HepG2 (cell line): ENCODE results near the gene MACROD2. TPM values are rescaled to one million over a fixed set of nuclear protein-coding genes. Genes with fewer than 3 reads are reported as not detected.

Source experiments
- HNRNPUL1 ChIP-seq: fragments of 200-400 bp; formaldehyde crosslinking; IDR thresholded peaks from 2 replicates; pipeline ENCODE4 v1.6.1; 2017; ENCODE audit warnings: low read depth, mild to moderate bottlenecking, low read length, moderate library complexity
- IRF9 ChIP-seq: sonication (generic); formaldehyde crosslinking; IDR thresholded peaks from 2 replicates; pipeline ENCODE4 v1.8.0; 2022; ENCODE audit warnings: missing genetic modification reagents, mild to moderate bottlenecking, borderline replicate concordance
- MIXL1 ChIP-seq: IDR thresholded peaks from 2 replicates; pipeline ENCODE4 v1.6.1; 2016
- PCBP1 ChIP-seq: fragments of 200-400 bp; formaldehyde crosslinking; IDR thresholded peaks from 2 replicates; pipeline ENCODE4 v1.6.1; 2017; ENCODE audit warnings: mild to moderate bottlenecking, low read depth, low read length, borderline replicate concordance
- PRMT3 ChIP-seq: sonication (generic); formaldehyde crosslinking; IDR thresholded peaks from 2 replicates; pipeline ENCODE4 v1.8.1; 2022; ENCODE audit warnings: low read depth, mild to moderate bottlenecking, moderate library complexity, missing genetic modification reagents, borderline replicate concordance
- SOX13 ChIP-seq, 3 experiments: fragments of 450-650 bp in 1 of 3; sonication (generic) in 1 of 3; formaldehyde crosslinking in 1 of 3; IDR thresholded peaks in 2 of 3; conservative IDR thresholded peaks in 1 of 3; 2 replicates each; pipeline versions ENCODE4 v1.5.0 to v1.6.1; 2016 to 2020; ENCODE audit warnings: antibody characterized with exemption in 1 of 3, mild to moderate bottlenecking in 1 of 3, missing compliant biosample characterization in 1 of 3, missing genetic modification reagents in 1 of 3, moderate library complexity in 1 of 3
- ZBTB38 ChIP-seq: sonication (generic); formaldehyde crosslinking; IDR thresholded peaks from 2 replicates; pipeline ENCODE4 v1.5.1; 2020; ENCODE audit warnings: mild to moderate bottlenecking, missing genetic modification reagents
- ZNF646 ChIP-seq: sonication (generic); formaldehyde crosslinking; IDR thresholded peaks from 2 replicates; pipeline ENCODE4 v1.9.0; 2021; ENCODE audit warnings: mild to moderate bottlenecking, missing genetic modification reagents
- polyA plus RNA-seq, 8 experiments: library from polyadenylated mRNA; depleted of rRNA in 3 of 8; stranded (reverse) in 7 of 8; unstranded in 1 of 8; fragments of >200 nt; fragmentation: Illumina TruSeq in 4 of 8; extraction: Trizol in 4 of 8; gene quantifications; 2 replicates each; pipeline versions ENCODE4 v1.2.1 to v1.2.3, GENCODE V29; 2011 to 2016; ENCODE audit warnings: low read depth in 4 of 8, missing spikeins in 1 of 8, mixed read lengths in 1 of 8; ENCODE audit not compliant: insufficient read depth in 1 of 8
- total RNA-seq, 5 experiments: library from RNA; depleted of rRNA; stranded (reverse); fragments of >200 nt; fragmentation: Illumina TruSeq; extraction: Trizol; gene quantifications; 2 replicates each; pipeline ENCODE4 v1.2.3, GENCODE V29; 2016; ENCODE audit warnings: low read depth in 1 of 5
- TF ChIP-seq, protein P1 (sequence below): fragments of 450-650 bp; IDR thresholded peaks from 2 replicates; pipeline ENCODE4 v1.6.1; 2017; ENCODE audit warnings: mild to moderate bottlenecking
- TF ChIP-seq, protein P2 (sequence below): IDR thresholded peaks from 2 replicates; pipeline ENCODE4 v1.6.1; 2016; ENCODE audit warnings: low read depth
- TF ChIP-seq, protein P3 (sequence below): sonication (generic); formaldehyde crosslinking; IDR thresholded peaks from 2 replicates; pipeline ENCODE4 v1.4.0; 2020; ENCODE audit warnings: missing genetic modification reagents
- TF ChIP-seq, protein P4 (sequence below): IDR thresholded peaks from 2 replicates; pipeline ENCODE4 v1.6.1; 2016

The MACROD2 gene
- total and polyA plus RNA-seq, 2 of the 13 experiments (the other 11 are each of a cell fraction or from before 2014, with no cell fraction given) = 0.13 to 0.51 TPM

GRCh38 chr20:14879020-14879697, 883.8 kb downstream of the MACROD2 start (continued):
- TF ChIP-seq, protein P1, sequence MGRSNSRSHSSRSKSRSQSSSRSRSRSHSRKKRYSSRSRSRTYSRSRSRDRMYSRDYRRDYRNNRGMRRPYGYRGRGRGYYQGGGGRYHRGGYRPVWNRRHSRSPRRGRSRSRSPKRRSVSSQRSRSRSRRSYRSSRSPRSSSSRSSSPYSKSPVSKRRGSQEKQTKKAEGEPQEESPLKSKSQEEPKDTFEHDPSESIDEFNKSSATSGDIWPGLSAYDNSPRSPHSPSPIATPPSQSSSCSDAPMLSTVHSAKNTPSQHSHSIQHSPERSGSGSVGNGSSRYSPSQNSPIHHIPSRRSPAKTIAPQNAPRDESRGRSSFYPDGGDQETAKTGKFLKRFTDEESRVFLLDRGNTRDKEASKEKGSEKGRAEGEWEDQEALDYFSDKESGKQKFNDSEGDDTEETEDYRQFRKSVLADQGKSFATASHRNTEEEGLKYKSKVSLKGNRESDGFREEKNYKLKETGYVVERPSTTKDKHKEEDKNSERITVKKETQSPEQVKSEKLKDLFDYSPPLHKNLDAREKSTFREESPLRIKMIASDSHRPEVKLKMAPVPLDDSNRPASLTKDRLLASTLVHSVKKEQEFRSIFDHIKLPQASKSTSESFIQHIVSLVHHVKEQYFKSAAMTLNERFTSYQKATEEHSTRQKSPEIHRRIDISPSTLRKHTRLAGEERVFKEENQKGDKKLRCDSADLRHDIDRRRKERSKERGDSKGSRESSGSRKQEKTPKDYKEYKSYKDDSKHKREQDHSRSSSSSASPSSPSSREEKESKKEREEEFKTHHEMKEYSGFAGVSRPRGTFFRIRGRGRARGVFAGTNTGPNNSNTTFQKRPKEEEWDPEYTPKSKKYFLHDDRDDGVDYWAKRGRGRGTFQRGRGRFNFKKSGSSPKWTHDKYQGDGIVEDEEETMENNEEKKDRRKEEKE = no peak
- TF ChIP-seq IRF9 (CRISPR knock-in tag) (no peak), ZBTB38 (CRISPR knock-in tag) (no peak), MIXL1 (CRISPR knock-in tag) (peak; percentile 57; the same call in 1 of the 2 replicates), PRMT3 (no peak), PCBP1 (no peak), HNRNPUL1 (no peak; the same call in 1 of the 2 replicates), ZNF646 (CRISPR knock-in tag) (no peak), SOX13 (IDR thresholded peaks at IDR 0.05) (no peak), SOX13 (CRISPR knock-in tag; conservative IDR thresholded peaks at IDR 0.05 in 1 of 2, IDR thresholded peaks at IDR 0.05 in 1 of 2) (peak in 1 of 2 experiments; percentile 74; a peak in 2 of 4 replicates)
- TF ChIP-seq, protein P2, sequence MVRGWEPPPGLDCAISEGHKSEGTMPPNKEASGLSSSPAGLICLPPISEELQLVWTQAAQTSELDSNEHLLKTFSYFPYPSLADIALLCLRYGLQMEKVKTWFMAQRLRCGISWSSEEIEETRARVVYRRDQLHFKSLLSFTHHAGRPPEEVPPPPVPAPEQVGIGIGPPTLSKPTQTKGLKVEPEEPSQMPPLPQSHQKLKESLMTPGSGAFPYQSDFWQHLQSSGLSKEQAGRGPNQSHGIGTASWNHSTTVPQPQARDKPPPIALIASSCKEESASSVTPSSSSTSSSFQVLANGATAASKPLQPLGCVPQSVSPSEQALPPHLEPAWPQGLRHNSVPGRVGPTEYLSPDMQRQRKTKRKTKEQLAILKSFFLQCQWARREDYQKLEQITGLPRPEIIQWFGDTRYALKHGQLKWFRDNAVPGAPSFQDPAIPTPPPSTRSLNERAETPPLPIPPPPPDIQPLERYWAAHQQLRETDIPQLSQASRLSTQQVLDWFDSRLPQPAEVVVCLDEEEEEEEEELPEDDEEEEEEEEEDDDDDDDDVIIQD (CRISPR knock-in tag) = 0 out of 2 replicates have a peak, but pooled peaks have one; percentile 12
- TF ChIP-seq, protein P3, sequence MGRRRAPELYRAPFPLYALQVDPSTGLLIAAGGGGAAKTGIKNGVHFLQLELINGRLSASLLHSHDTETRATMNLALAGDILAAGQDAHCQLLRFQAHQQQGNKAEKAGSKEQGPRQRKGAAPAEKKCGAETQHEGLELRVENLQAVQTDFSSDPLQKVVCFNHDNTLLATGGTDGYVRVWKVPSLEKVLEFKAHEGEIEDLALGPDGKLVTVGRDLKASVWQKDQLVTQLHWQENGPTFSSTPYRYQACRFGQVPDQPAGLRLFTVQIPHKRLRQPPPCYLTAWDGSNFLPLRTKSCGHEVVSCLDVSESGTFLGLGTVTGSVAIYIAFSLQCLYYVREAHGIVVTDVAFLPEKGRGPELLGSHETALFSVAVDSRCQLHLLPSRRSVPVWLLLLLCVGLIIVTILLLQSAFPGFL (CRISPR knock-in tag) = no peak
- TF ChIP-seq, protein P4, sequence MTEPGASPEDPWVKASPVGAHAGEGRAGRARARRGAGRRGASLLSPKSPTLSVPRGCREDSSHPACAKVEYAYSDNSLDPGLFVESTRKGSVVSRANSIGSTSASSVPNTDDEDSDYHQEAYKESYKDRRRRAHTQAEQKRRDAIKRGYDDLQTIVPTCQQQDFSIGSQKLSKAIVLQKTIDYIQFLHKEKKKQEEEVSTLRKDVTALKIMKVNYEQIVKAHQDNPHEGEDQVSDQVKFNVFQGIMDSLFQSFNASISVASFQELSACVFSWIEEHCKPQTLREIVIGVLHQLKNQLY (CRISPR knock-in tag) = no peak
